Activated T-helper 1 cell treated with anti-CD3 and anti-CD28 coated beads, Interleukin-12 subunit alpha, Interleukin-12 subunit beta, Interleukin-2, Interleukin-4 antibody, amounts not matched to agents 30 ng/mL and 10 ng/mL and 1 ng/mL, durations not matched to agents 14 hours and 24 hours and 36 hours (primary cell): ENCODE measurements around the gene CD200R1L. TPM values are rescaled to one million over a fixed set of nuclear protein-coding genes. Genes with fewer than 3 reads are reported as not detected.

Experiments used
- DNase-seq: peaks from one replicate; pipeline ENCODE4 v3.0.0; 2021; ENCODE audit warnings: low spot score
- H3K27ac Mint-ChIP-seq: one replicate; pipeline ENCODE4 v1.8.0; 2021; ENCODE audit warnings: mild to moderate bottlenecking, mixed read lengths
- H3K27me3 Mint-ChIP-seq: one replicate; pipeline ENCODE4 v1.8.0; 2022; ENCODE audit warnings: mild to moderate bottlenecking, moderate library complexity, mixed read lengths; ENCODE audit not compliant: insufficient read depth
- H3K36me3 Mint-ChIP-seq: one replicate; pipeline ENCODE4 v1.8.0; 2021; ENCODE audit warnings: low read depth, mixed read lengths
- H3K4me1 Mint-ChIP-seq: one replicate; pipeline ENCODE4 v1.8.0; 2021; ENCODE audit warnings: low read depth, mixed read lengths
- H3K4me3 Mint-ChIP-seq: one replicate; pipeline ENCODE4 v1.8.0; 2021; ENCODE audit warnings: mild to moderate bottlenecking, moderate library complexity, mixed read lengths
- H3K9me3 Mint-ChIP-seq: one replicate; pipeline ENCODE4 v1.8.0; 2021; ENCODE audit warnings: mixed read lengths
- intact Hi-C: fragments of 100-400 bp; cut with micrococcal nuclease; formaldehyde crosslinking; loops from one replicate; pipeline ENCODE4 v1.15.1; 2024
- total RNA-seq: library from RNA; stranded (reverse); gene quantifications from 2 replicates; pipeline ENCODE4 v1.2.3, GENCODE V29; 2022

The CD200R1L gene
- total RNA-seq, 1 donor from 2014 or later = not detected

GRCh38 chr3:112814266-112814665, 32.4 kb downstream of the CD200R1L start:
- H3K4me3 Mint-ChIP-seq = no peak overlapping the region
- H3K27me3 Mint-ChIP-seq = peaks cover 3% of the 10 kb centered on the region
- H3K4me1 Mint-ChIP-seq = peaks cover 33% of the 10 kb centered on the region
- H3K9me3 Mint-ChIP-seq = no peaks in the 10 kb centered on the region
- peaks cover 2% of the 10 kb centered on the region for H3K36me3 Mint-ChIP-seq
- no peak overlapping the region for H3K27ac Mint-ChIP-seq
- intact Hi-C loops = loop anchor here (1.0 to 5.0 kb wide), 3 partner anchors 80 to 232 kb away; no protein-coding TSS in a partner anchor
- no peak for DNase-seq

- peaks cover 3% of the 10 kb centered on the region for H3K27me3 Mint-ChIP-seq
- no peak overlapping the region for H3K27ac Mint-ChIP-seq
- intact Hi-C loops = loop anchor here (1.0 to 5.0 kb wide), 3 partner anchors 79 to 231 kb away; no protein-coding TSS in a partner anchor
- DNase-seq = no peak
- no peaks in the 10 kb centered on the region for H3K9me3 Mint-ChIP-seq
- H3K36me3 Mint-ChIP-seq = peaks cover 2% of the 10 kb centered on the region
- H3K4me1 Mint-ChIP-seq = peaks cover 33% of the 10 kb centered on the region
- no peak overlapping the region for H3K4me3 Mint-ChIP-seq
These were observed 32.9 kb downstream of the CD200R1L start for GRCh38 chr3:112813723-112814171.

- no peak for DNase-seq
- Mint-ChIP-seq H3K4me1 (peaks cover 33% of the 10 kb centered on the region), H3K9me3 (no peaks in the 10 kb centered on the region), H3K4me3 (no peak overlapping the region), H3K27me3 (peaks cover 3% of the 10 kb centered on the region), H3K27ac (no peak overlapping the region), H3K36me3 (peaks cover 2% of the 10 kb centered on the region)
- intact Hi-C loops = loop anchor here (5.0 kb wide), 1 partner anchor 231 kb away; no protein-coding TSS in a partner anchor
These were observed 33.6 kb downstream of the CD200R1L start for GRCh38 chr3:112813016-112813415.

- intact Hi-C loops = loop anchor here (5.0 kb wide), 1 partner anchor 230 kb away; no protein-coding TSS in a partner anchor
- Mint-ChIP-seq H3K27ac (no peak overlapping the region), H3K27me3 (peaks cover 3% of the 10 kb centered on the region), H3K9me3 (no peaks in the 10 kb centered on the region), H3K4me1 (peaks cover 34% of the 10 kb centered on the region), H3K36me3 (peaks cover 2% of the 10 kb centered on the region), H3K4me3 (no peak overlapping the region)
- no peak for DNase-seq
These were observed 34.6 kb downstream of the CD200R1L start for GRCh38 chr3:112811917-112812660.

GRCh38 chr3:112811131-112811884, 35.4 kb downstream of the CD200R1L start:
- H3K4me3 Mint-ChIP-seq = no peak overlapping the region
- DNase-seq = no peak
- intact Hi-C loops = loop anchor here (5.0 kb wide), 1 partner anchor 229 kb away; no protein-coding TSS in a partner anchor

GRCh38 chr3:112810561-112810960, 36.1 kb downstream of the CD200R1L start:
- Mint-ChIP-seq H3K9me3 (no peaks in the 10 kb centered on the region), H3K4me1 (peaks cover 34% of the 10 kb centered on the region), H3K36me3 (peaks cover 2% of the 10 kb centered on the region), H3K27me3 (peaks cover 3% of the 10 kb centered on the region), H3K4me3 (no peak overlapping the region), H3K27ac (no peak overlapping the region)
- intact Hi-C loops = loop anchor here (5.0 kb wide), 1 partner anchor 228 kb away; no protein-coding TSS in a partner anchor
- DNase-seq = no peak

More at GRCh38 chr3:112811131-112811884, 35.4 kb downstream of the CD200R1L start:
- Mint-ChIP-seq H3K27ac (no peak overlapping the region), H3K27me3 (peaks cover 3% of the 10 kb centered on the region), H3K9me3 (no peaks in the 10 kb centered on the region), H3K36me3 (peaks cover 2% of the 10 kb centered on the region), H3K4me1 (peaks cover 34% of the 10 kb centered on the region)

- no peak overlapping the region for H3K27ac Mint-ChIP-seq
- intact Hi-C loops = no loop called here
- H3K4me1 Mint-ChIP-seq = peaks cover 19% of the 10 kb centered on the region
These were observed 38.5 kb downstream of the CD200R1L start for GRCh38 chr3:112808136-112808535.

GRCh38 chr3:112807685-112808084, 39.0 kb downstream of the CD200R1L start:
- intact Hi-C loops = no loop called here
- Mint-ChIP-seq H3K9me3 (peaks cover 5% of the 10 kb centered on the region), H3K27ac (no peak overlapping the region), H3K4me1 (peaks cover 22% of the 10 kb centered on the region), H3K36me3 (peaks cover 2% of the 10 kb centered on the region), H3K27me3 (no peaks in the 10 kb centered on the region), H3K4me3 (no peak overlapping the region)
- DNase-seq = no peak

More at GRCh38 chr3:112808136-112808535, 38.5 kb downstream of the CD200R1L start:
- H3K9me3 Mint-ChIP-seq = peaks cover 5% of the 10 kb centered on the region
- H3K27me3 Mint-ChIP-seq = peaks cover under 1% of the 10 kb centered on the region
- no peak overlapping the region for H3K4me3 Mint-ChIP-seq
- DNase-seq = no peak
- H3K36me3 Mint-ChIP-seq = peaks cover 2% of the 10 kb centered on the region

GRCh38 chr3:112806903-112807302, 39.8 kb downstream of the CD200R1L start:
- H3K4me3 Mint-ChIP-seq = no peak overlapping the region
- intact Hi-C loops = no loop called here
- no peak for DNase-seq
- peaks cover 5% of the 10 kb centered on the region for H3K9me3 Mint-ChIP-seq
- H3K27ac Mint-ChIP-seq = no peak overlapping the region
- H3K27me3 Mint-ChIP-seq = no peaks in the 10 kb centered on the region
- peaks cover 23% of the 10 kb centered on the region for H3K4me1 Mint-ChIP-seq
- peaks cover 2% of the 10 kb centered on the region for H3K36me3 Mint-ChIP-seq

GRCh38 chr3:112805126-112805525, 41.5 kb downstream of the CD200R1L start:
- no peak overlapping the region for H3K4me3 Mint-ChIP-seq
- H3K4me1 Mint-ChIP-seq = peaks cover 17% of the 10 kb centered on the region
- intact Hi-C loops = no loop called here
- no peak overlapping the region for H3K27ac Mint-ChIP-seq
- DNase-seq = no peak
- peaks cover 2% of the 10 kb centered on the region for H3K36me3 Mint-ChIP-seq
- peaks cover 5% of the 10 kb centered on the region for H3K9me3 Mint-ChIP-seq
- no peaks in the 10 kb centered on the region for H3K27me3 Mint-ChIP-seq

- no peak for DNase-seq
These were observed 42.6 kb downstream of the CD200R1L start for GRCh38 chr3:112804021-112804420.

GRCh38 chr3:112803467-112803866, 43.2 kb downstream of the CD200R1L start:
- intact Hi-C loops = no loop called here
- Mint-ChIP-seq H3K9me3 (peaks cover 10% of the 10 kb centered on the region), H3K4me3 (no peak overlapping the region), H3K27ac (no peak overlapping the region), H3K27me3 (no peaks in the 10 kb centered on the region), H3K4me1 (peaks cover 17% of the 10 kb centered on the region), H3K36me3 (peaks cover 2% of the 10 kb centered on the region)
- no peak for DNase-seq

More at GRCh38 chr3:112804021-112804420, 42.6 kb downstream of the CD200R1L start:
- Mint-ChIP-seq H3K4me3 (no peak overlapping the region), H3K4me1 (peaks cover 17% of the 10 kb centered on the region), H3K27ac (no peak overlapping the region), H3K27me3 (no peaks in the 10 kb centered on the region), H3K36me3 (peaks cover 2% of the 10 kb centered on the region), H3K9me3 (peaks cover 10% of the 10 kb centered on the region)
- intact Hi-C loops = no loop called here

- DNase-seq = no peak
- no peak overlapping the region for H3K27ac Mint-ChIP-seq
- intact Hi-C loops = no loop called here
- peaks cover 2% of the 10 kb centered on the region for H3K36me3 Mint-ChIP-seq
- peaks cover 12% of the 10 kb centered on the region for H3K4me1 Mint-ChIP-seq
- H3K27me3 Mint-ChIP-seq = no peaks in the 10 kb centered on the region
- peaks cover 10% of the 10 kb centered on the region for H3K9me3 Mint-ChIP-seq
- no peak overlapping the region for H3K4me3 Mint-ChIP-seq
These were observed 44.3 kb downstream of the CD200R1L start for GRCh38 chr3:112802338-112802737.
